Liver (tissue), 9 donors: Measurements from ENCODE around the gene PLB1. TPM values are rescaled to one million over a fixed set of nuclear protein-coding genes. Genes with fewer than 3 reads are reported as not detected.

Source experiments
- DNase-seq: peaks from one replicate; pipeline ENCODE4 v3.0.0-alpha.2; 2017; ENCODE audit warnings: low spot score
- H3K27ac ChIP-seq, 2 donors: one replicate each; pipeline ENCODE4 v1.7.0; 2013; ENCODE audit warnings: inconsistent platforms in 2 of 2, low read length in 2 of 2, control low read depth in 1 of 2, low read depth in 1 of 2, mild to moderate bottlenecking in 1 of 2
- H3K27me3 ChIP-seq, 4 donors: one replicate each; pipeline versions ENCODE4 v1.6.1 to v1.7.0; 2013; ENCODE audit warnings: low read length in 3 of 4, inconsistent platforms in 1 of 4, mild to moderate bottlenecking in 1 of 4, moderate library complexity in 1 of 4; ENCODE audit not compliant: control insufficient read depth in 4 of 4, insufficient read depth in 4 of 4
- H3K36me3 ChIP-seq, 4 donors: one replicate each; pipeline versions ENCODE4 v1.6.1 to v1.7.0; 2013; ENCODE audit warnings: low read length in 3 of 4, mild to moderate bottlenecking in 3 of 4, low read depth in 1 of 4, moderate library complexity in 1 of 4; ENCODE audit not compliant: control insufficient read depth in 4 of 4, insufficient read depth in 3 of 4
- H3K4me1 ChIP-seq, 4 donors: one replicate each; pipeline versions ENCODE4 v1.6.1 to v1.7.0; 2013; ENCODE audit warnings: low read length in 3 of 4, mild to moderate bottlenecking in 3 of 4, moderate library complexity in 1 of 4; ENCODE audit not compliant: control insufficient read depth in 4 of 4, insufficient read depth in 4 of 4
- H3K4me3 ChIP-seq, 3 donors: one replicate each; pipeline versions ENCODE4 v1.6.1 to v1.7.0; 2013; ENCODE audit warnings: low read length in 3 of 3, control low read depth in 1 of 3, low read depth in 1 of 3, mild to moderate bottlenecking in 1 of 3
- H3K9ac ChIP-seq, 2 donors: one replicate each; pipeline ENCODE4 v1.7.0; 2013; ENCODE audit warnings: low read length in 2 of 2, mild to moderate bottlenecking in 2 of 2, moderate library complexity in 2 of 2, control low read depth in 1 of 2, low read depth in 1 of 2
- H3K9me3 ChIP-seq, 4 donors: one replicate each; pipeline versions ENCODE4 v1.6.1 to v1.7.0; 2013; ENCODE audit warnings: low read length in 3 of 4; ENCODE audit not compliant: control insufficient read depth in 4 of 4
- ATF3 ChIP-seq: IDR thresholded peaks from 2 replicates; pipeline ENCODE4 v1.6.1; 2016; ENCODE audit warnings: antibody characterized with exemption
- CTCF ChIP-seq: fragments of 150-350 bp; IDR thresholded peaks from 2 replicates; pipeline ENCODE4 v1.5.1; 2017; ENCODE audit warnings: improper control_type of control experiment, low read depth, low read length; ENCODE audit not compliant: missing input control
- EGR1 ChIP-seq, 2 donors: IDR thresholded peaks; 2 replicates each; pipeline ENCODE4 v1.6.1; 2016 to 2018; ENCODE audit warnings: antibody characterized with exemption in 2 of 2, low read depth in 2 of 2
- FOXA1 ChIP-seq: IDR thresholded peaks from 2 replicates; pipeline ENCODE4 v1.6.1; 2016; ENCODE audit warnings: antibody characterized with exemption
- FOXA2 ChIP-seq: IDR thresholded peaks from 2 replicates; pipeline ENCODE4 v1.6.1; 2016; ENCODE audit warnings: antibody characterized with exemption
- GABPA ChIP-seq, 2 donors: IDR thresholded peaks in 1 of 2; conservative IDR thresholded peaks in 1 of 2; 2 replicates each; pipeline ENCODE4 v1.6.1; 2016; ENCODE audit warnings: antibody characterized with exemption in 2 of 2, mild to moderate bottlenecking in 1 of 2, moderate library complexity in 1 of 2
- HNF4A ChIP-seq, 2 donors: conservative IDR thresholded peaks; 2 replicates each; pipeline ENCODE4 v1.6.1; 2016; ENCODE audit warnings: antibody characterized with exemption in 2 of 2, mild to moderate bottlenecking in 2 of 2
- HNF4G ChIP-seq: IDR thresholded peaks from 2 replicates; pipeline ENCODE4 v1.6.1; 2016; ENCODE audit warnings: antibody characterized with exemption
- JUND ChIP-seq, 2 donors: IDR thresholded peaks; 2 replicates each; pipeline ENCODE4 v1.6.1; 2016; ENCODE audit warnings: antibody characterized with exemption in 2 of 2
- NR2F2 ChIP-seq: IDR thresholded peaks from 2 replicates; pipeline ENCODE4 v1.6.1; 2016; ENCODE audit warnings: antibody characterized with exemption
- RAD21 ChIP-seq, 2 donors: IDR thresholded peaks; 2 replicates each; pipeline ENCODE4 v1.6.1; 2016; ENCODE audit warnings: antibody characterized with exemption in 2 of 2, mild to moderate bottlenecking in 2 of 2
- REST ChIP-seq: IDR thresholded peaks from 2 replicates; pipeline ENCODE4 v1.6.1; 2016; ENCODE audit warnings: antibody characterized with exemption, mild to moderate bottlenecking
- RXRA ChIP-seq, 2 donors: IDR thresholded peaks; 2 replicates each; pipeline ENCODE4 v1.6.1; 2017 to 2018; ENCODE audit warnings: antibody characterized with exemption in 2 of 2, mild to moderate bottlenecking in 1 of 2
- SP1 ChIP-seq: IDR thresholded peaks from 2 replicates; pipeline ENCODE4 v1.6.1; 2018; ENCODE audit warnings: antibody characterized with exemption, mild to moderate bottlenecking
- TAF1 ChIP-seq: conservative IDR thresholded peaks from 2 replicates; pipeline ENCODE4 v1.6.1; 2016; ENCODE audit warnings: antibody characterized with exemption, mild to moderate bottlenecking
- YY1 ChIP-seq: IDR thresholded peaks from 2 replicates; pipeline ENCODE4 v1.6.1; 2016; ENCODE audit warnings: antibody characterized with exemption, mild to moderate bottlenecking
- ZBTB33 ChIP-seq: IDR thresholded peaks from 2 replicates; pipeline ENCODE4 v1.6.1; 2016; ENCODE audit warnings: antibody characterized with exemption
- WGBS: extraction: QIAGEN DNeasy Blood & Tissue Kit; methylation state at CpG from one replicate; pipeline ENCODE4 v1.1.7; 2013; 5-methylcytosine and 5-hydroxymethylcytosine counted together
- polyA plus RNA-seq, 2 donors: library from polyadenylated mRNA; stranded (reverse) in 1 of 2; unstranded in 1 of 2; fragments of 200-250 nt in 1 of 2; fragments of >200 nt in 1 of 2; fragmentation: Nextera tagmentation in 1 of 2; extraction: Ambion mirVana in 1 of 2; gene quantifications; one replicate each; pipeline versions ENCODE4 v1.2.1 to v1.2.3, GENCODE V29; 2013 to 2015
- total RNA-seq, 2 donors: library from RNA; depleted of rRNA; stranded (reverse); fragments of >200 nt; gene quantifications; one replicate each; pipeline ENCODE4 v1.2.3, GENCODE V29; 2014
- TF ChIP-seq, protein P1 (sequence below): IDR thresholded peaks from 2 replicates; pipeline ENCODE4 v1.6.1; 2016; ENCODE audit warnings: antibody characterized with exemption
- donor health status: healthy.
- donor health status: healthy.
- donor health status: healthy.
- donor health status: healthy.
- donor health status: healthy.

PLB1 gene
- total and polyA plus RNA-seq, 4 donors = 0.58 to 4.5 (median 1.6) TPM

GRCh38 chr2:28643327-28643726 is 147.5 kb downstream of the PLB1 start (continued):
- TF ChIP-seq HNF4A (conservative IDR thresholded peaks at IDR 0.05) = peak; percentile 37 to 66
- no peak for TF ChIP-seq GABPA (IDR thresholded peaks at IDR 0.05 in 1 of 2, conservative IDR thresholded peaks at IDR 0.05 in 1 of 2)
- TF ChIP-seq JUND (IDR thresholded peaks at IDR 0.05) = peak in 1 of 2 donors; percentile 46
- TF ChIP-seq NR2F2 = no peak
- TF ChIP-seq ZBTB33 = no peak
- TF ChIP-seq RAD21 (IDR thresholded peaks at IDR 0.05) = peak in 1 of 2 donors; percentile 35

- DNase-seq = no peak
- TF ChIP-seq JUND (IDR thresholded peaks at IDR 0.05) = no peak
- TF ChIP-seq HNF4A (conservative IDR thresholded peaks at IDR 0.05) = no peak
- no peak for TF ChIP-seq REST
- no peak for TF ChIP-seq FOXA1
- no peak for TF ChIP-seq SP1
- TF ChIP-seq YY1 = no peak
- TF ChIP-seq TAF1 = no peak
- no peak for TF ChIP-seq ZBTB33
- TF ChIP-seq RXRA (IDR thresholded peaks at IDR 0.05) = no peak
- no peak for TF ChIP-seq CTCF
- TF ChIP-seq, protein P1, sequence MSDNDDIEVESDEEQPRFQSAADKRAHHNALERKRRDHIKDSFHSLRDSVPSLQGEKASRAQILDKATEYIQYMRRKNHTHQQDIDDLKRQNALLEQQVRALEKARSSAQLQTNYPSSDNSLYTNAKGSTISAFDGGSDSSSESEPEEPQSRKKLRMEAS = no peak
- TF ChIP-seq NR2F2 = no peak
- TF ChIP-seq FOXA2 = no peak
- TF ChIP-seq HNF4G = no peak
- TF ChIP-seq ATF3 = no peak
- TF ChIP-seq EGR1 (IDR thresholded peaks at IDR 0.05; ENCODE audit: low read depth in 2 of 2) = no peak
- TF ChIP-seq RAD21 (IDR thresholded peaks at IDR 0.05) = no peak
- no peak for TF ChIP-seq GABPA (IDR thresholded peaks at IDR 0.05 in 1 of 2, conservative IDR thresholded peaks at IDR 0.05 in 1 of 2)
Observed at GRCh38 chr2:28643911-28644334, 148.1 kb downstream of the PLB1 start.

More at GRCh38 chr2:28643911-28644334, 148.1 kb downstream of the PLB1 start:
- 81% methylated on average over 11 of the region's 11 CpGs for whole genome bisulfite sequencing
- Histone ChIP-seq H3K4me3 (no peak overlapping the region), H3K4me1 (peaks cover 2 to 12% (median 7%) of the 10 kb centered on the region in 4 donors), H3K27me3 (no peaks in the 10 kb centered on the region), H3K9me3 (no peaks in the 10 kb centered on the region), H3K9ac (no peak overlapping the region), H3K36me3 (no peaks in the 10 kb centered on the region), H3K27ac (no peak overlapping the region)
